NCI-H1048 (cell line): ENCODE data around the gene SLC38A11.

Experiments used
- DNase-seq: peaks from one replicate; lab custom pipeline; 2025; lab: John Stamatoyannopoulos, UW

The SLC38A11 gene

DNA sequence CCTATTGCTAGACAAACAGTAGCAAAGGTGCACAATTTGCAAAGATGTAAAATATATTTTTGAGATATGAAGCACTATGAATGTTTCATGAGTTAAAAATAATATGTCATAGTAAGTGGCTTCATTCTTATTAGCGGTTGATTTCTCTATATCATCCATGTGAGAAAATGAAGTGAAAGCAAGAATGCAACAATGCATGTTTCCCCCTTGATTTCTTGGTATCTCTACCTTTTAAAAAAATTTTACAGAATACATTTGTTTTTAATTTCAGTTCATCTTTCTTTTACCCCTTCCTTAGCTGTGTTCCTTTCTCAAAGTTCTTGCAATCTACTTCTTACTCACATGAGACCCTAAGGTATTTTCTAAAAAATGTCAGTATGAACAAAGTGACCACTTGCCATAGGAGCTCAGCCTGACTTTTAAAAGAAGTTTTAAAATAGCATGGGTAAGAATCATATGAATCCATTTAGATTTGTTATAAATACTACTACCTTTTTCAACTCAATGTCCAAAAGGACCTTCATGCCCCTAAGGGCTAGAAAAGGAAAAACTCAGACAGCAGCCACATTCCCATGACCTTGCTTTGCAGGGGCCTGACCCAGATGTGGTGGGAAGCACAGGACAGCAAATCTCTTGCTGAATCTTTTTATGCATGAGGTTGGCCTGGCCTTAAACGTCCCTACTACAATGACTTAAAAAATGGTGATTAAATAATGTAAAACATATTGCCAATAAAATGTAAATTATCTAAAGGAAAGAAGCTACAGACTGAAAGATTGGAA lies 14.8 kb upstream of the SLC38A11 start:
- no peak for DNase-seq

- DNase-seq = no peak
These were observed 12.5 kb upstream of the SLC38A11 start for GRCh38 chr2:164967781-164968228.

DNA sequence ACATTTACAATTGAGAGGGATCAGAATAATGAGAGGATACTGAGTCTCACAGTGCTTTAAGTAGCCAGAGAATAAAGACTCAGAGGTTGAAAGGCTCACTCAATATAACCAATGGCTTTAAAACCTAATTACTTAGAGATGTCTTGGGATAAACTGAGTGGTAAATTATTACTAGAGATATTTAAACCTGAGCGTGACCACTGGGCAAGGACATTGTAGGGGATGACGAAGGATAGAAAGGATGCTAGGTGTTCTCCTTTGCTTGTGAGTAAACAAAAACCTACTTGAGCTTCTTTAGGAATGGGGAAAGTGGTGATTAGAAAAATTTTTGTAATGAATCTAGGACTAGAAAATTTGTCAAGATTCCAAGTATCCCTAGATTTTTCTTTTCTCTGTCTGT lies 12.0 kb upstream of the SLC38A11 start:
- no peak for DNase-seq

- no peak for DNase-seq
These were observed 9.4 kb upstream of the SLC38A11 start for GRCh38 chr2:164964700-164965099.

DNA sequence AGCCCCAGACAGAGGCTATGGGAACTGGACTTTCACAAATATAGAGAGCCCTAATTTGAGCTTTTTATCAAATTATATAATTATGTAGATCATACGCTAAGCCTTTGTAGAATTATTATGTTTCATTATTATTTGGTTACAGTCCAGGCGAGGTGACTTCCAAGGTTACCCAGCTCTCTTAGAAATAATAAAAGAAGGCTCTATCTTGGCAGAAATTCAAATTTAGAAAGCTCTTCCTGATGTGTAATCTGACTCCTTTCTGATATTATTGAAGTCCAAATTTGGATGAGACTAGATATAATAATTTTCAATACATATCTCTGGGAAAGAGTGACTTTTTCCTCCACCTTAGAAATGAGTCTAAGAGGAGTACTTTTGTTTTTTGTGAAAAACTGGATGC lies 4.8 kb upstream of the SLC38A11 start:
- peak; percentile 15 for DNase-seq

GRCh38 chr2:164954186-164954585 lies 1.1 kb downstream of the SLC38A11 start:
- DNase-seq = no peak

- DNase-seq = no peak
These were observed 2.0 kb downstream of the SLC38A11 start for GRCh38 chr2:164953279-164953678.

- no peak for DNase-seq
These were observed 3.1 kb downstream of the SLC38A11 start for GRCh38 chr2:164952057-164952702.

GRCh38 chr2:164948540-164948939 lies 6.8 kb downstream of the SLC38A11 start:
- no peak for DNase-seq

GRCh38 chr2:164947281-164947680 lies 8.0 kb downstream of the SLC38A11 start:
- no peak for DNase-seq

DNA sequence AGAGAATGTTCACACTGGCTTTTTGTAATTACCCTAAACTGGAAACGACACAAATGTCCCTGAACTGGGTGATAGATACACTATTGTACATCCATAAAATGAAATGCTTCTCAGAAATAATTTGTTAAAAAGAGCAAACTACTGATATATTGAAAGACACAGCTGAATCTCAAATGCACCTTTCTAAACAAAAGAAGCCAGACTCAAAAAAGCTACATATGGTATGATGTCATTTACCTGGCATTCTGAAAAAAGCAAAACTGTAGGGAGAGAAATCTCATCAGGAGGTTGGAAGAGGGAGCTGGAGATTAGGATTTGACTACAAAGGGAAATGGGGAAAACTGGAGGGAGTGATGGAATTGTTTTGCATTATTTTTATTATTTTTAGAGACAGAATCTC lies 12.0 kb downstream of the SLC38A11 start:
- no peak for DNase-seq

DNA sequence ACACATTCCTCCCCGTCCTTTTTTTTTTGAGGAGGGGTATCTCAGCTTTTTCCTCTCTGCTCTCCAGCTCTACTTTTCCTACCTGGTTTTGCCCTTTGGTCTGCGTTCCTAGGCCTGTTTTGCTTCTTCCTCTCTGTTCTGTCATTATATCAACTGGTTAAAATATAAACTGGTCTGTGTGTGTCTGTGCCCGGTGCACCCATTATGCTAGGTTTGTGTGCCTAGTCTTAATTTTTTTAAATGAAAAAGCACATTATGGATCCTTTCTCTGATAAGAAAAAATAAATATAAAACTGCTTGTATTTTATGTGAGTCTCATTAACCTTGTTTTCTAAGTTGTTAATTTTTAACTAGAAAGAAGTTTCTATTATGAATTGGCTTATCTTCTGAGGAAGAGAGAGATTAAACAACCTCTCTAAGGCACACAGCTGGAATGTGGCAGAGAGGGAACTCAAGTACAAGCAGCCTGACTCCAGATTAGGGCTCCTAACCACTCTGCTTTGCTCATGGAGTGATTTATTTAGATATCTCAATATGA lies 17.4 kb downstream of the SLC38A11 start:
- no peak for DNase-seq

- DNase-seq = no peak
These were observed 19.9 kb downstream of the SLC38A11 start for GRCh38 chr2:164935118-164936101.

- DNase-seq = no peak
These were observed 20.8 kb downstream of the SLC38A11 start for GRCh38 chr2:164934401-164935117.

DNA sequence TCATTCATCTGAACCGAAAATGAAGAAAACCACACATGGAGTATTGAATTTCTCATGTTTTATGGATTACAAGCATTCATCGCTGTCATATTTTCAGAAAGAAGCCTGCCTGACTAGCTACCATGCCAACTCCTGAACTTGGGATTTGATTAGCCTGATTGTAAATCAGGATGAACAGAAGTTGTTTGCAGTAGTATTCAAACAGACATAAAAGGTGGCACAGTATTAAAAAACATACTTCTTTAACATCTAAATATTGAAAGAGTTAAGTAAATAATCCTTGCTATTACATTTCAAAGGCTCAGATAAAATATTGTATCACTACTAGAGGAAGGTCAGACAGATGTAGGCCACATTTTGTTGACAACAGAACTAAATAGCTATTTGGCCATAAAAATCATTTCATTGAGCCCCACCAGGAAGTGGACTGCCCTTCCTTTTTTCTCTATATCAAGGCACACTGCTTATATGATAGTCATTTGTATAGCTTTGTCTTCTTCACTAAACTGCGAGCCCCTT lies 21.6 kb downstream of the SLC38A11 start:
- no peak for DNase-seq

- no peak for DNase-seq
These were observed 22.9 kb downstream of the SLC38A11 start for GRCh38 chr2:164932377-164932776.

- no peak for DNase-seq
These were observed 27.1 kb downstream of the SLC38A11 start for GRCh38 chr2:164928101-164928673.

DNA sequence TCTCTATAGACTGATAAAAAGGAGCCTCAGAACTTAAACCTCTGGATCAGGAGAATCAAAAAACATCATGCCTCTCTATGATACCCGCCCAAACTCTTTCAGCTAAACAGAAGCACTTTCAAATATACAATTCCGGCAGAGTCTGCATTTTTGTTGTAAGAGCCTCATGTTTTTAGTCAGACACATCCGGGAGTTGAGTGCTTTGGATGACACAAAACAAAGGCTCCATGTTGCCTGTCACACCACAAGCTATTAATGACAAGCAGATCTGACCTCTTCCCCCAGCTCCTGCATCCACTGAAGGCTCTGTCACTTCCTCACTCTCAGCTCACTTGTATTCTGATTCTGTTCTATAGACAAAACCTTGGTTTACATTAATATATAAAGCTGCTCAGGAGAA lies 33.2 kb downstream of the SLC38A11 start:
- DNase-seq = no peak

- no peak for DNase-seq
These were observed 34.9 kb downstream of the SLC38A11 start for GRCh38 chr2:164920430-164920829.

GRCh38 chr2:164917296-164917903 lies 37.9 kb downstream of the SLC38A11 start:
- no peak for DNase-seq
